GM11168 (cell line): ENCODE data around the gene CAMTA1.
"Not testable (repeated sequence)": the region's sequence is repeated elsewhere in the genome, so short reads cannot be mapped to it uniquely, and the experiment has no call there.

Experiments
- in situ Hi-C: fragments of 300-500 bp; cut with MboI; formaldehyde crosslinking; loops from one replicate; pipeline ENCODE4 v1.12.0; 2022; ENCODE audit warnings: low sequenced_read_pairs; ENCODE audit not compliant: unreplicated experiment

The CAMTA1 gene

DNA sequence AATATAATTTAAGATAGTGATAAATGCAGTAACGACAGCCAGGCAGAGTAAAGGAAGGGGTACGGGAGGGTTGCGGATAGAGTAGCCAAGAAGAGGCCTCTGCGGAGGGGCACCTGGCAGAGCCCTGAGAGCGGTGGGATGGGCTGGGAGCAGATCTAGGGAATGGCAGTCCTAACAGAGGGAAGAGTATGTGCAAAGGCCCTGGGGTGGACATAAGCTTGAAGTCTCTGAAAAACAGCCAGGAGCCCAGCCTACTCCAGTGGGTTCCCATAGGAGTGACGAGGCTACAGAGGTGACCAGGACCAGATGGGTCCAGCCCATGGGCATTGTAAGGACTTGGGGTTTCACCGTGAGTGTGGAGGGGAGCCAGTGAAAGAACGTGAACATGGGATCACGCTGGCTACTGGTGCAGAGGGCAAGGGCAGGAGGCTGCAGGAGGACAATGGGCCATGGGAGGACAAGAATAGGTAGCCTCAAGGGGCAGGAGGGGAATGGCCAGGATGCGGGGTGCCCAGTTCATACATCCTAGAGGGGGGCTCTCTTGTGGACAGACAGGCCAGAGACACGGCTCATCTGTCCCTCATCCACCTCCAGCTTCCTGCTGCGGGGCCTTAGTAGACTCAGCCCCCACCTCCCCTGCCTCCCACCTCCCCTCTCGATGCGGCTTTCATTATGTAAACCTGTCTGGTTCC is 800.1 kb downstream of the CAMTA1 start:
- in situ Hi-C loops: no loop called here

DNA sequence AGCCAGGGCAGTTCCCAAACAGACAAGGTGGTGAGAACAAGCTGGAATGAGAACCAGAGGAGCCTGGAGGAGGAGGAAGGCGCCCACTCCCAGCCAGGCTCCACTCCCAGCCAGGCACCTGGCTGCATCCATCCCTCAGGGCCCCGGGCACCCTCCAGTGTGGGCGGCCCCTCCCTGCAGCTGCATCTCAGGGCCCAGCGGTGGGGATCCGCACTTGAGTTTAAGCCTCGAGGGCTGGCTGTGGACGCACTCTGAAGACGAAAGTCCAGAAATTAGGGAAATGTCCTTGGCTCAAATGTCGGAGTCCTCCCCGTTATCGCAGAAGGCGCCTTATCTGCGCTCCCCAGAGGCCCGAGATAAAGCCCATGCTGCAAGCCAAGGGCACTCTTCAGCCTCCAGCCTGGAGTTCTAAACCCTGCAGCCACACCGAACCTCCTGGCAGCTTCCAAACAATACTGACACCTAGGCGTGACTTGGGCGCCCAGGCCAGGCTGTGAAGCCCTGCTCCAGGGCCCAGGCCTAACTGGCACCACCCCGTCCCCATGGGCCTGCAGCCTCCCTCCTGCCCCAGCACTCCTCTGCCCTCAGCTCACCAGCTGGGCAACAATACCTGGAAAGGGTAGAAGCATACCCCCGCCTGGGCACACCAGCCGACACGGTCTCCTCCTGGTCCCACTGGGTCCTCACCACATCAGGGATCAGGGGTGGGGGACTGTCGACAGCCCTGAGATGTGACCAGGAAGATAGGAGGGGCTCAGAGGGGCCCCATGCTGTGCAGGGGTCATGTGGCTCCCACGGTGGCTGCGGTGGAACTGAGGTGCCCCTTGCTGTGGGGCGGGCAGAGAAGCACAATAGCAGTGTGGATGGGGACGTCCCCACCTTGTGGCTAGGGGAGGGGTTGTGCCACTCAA is 801.0 kb downstream of the CAMTA1 start:
- in situ Hi-C loops: no loop called here

DNA sequence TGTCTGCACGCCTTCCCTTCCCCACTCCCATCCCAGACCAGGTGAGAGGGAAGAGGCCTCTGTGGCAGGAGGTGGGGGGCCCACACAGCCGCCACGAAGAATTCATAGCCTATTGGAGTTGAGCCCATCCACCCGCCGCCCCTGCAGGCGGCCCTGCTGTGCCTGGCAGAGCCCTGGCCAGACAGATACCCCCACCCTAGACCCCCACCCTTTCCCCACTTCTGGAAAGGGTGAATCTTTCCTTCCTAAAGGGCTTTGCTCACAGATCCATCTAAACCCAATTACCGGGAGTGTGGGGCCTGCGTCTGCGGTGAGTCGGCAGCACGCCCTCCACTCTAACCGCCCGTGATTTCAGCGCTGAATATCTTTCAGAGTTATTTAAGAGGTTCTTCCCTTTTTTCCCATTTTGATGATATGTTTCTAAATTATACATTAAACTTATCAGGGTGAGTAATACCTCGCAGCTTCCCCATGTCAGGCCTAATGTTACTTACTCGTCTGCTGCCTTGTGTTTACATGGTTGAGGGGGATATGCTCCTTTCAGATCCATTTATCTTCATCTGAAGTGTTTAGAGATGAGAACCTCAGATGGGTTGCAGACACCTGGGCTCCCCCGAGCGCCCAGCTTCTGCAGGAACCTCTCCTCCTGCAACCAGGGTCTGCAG is 802.0 kb downstream of the CAMTA1 start:
- in situ Hi-C loops: no loop called here

DNA sequence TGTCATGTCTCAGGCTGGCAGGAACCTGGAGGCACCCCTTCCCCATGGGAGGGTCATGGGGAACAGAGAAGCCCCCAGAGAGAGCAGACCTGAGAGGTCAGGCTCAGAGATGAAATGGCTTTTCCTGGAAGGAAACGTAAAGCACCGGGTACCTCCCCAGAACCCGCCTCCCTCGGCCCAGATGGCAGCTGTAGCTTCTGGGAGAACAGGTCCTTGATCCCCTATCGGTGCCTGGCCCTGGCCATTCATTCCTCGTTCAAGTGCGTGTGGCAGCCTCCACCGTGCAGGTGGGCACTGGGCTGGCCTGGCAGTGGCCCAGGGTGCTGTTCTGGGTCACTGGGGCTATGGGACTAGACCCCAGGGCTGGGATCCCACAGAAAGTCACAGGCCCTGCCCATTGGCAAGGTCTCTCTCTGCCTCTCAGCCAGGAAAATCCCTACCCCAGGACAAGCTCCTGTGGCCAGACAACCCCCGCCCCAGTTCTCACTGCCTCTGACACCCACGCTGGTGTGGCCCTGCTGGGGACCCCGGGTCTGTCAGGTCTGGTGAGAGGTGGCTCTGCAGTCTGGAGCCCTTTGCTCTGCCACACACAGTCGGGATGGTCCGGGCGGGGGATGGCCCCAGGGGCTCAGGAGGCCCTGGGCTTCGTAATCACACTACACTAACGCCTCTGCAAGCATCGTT is 802.7 kb downstream of the CAMTA1 start:
- in situ Hi-C loops: no loop called here

DNA sequence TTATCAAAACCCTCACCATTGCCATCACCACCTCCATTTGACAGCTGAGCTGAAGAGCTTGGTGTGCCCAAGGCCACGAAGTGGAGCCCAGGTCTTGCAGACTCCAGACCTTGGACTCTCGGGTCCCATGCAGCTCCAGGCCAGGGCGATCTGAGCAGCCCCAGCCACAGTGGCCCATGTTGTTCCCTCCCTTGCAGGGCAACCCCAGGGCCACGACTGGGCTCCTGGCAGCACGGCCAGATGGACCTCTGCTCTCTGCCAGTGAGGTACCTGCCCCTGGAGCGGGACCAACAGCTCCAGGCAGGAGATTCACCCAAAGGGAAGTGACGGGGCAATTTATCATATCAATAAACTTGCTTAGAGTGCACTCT is 803.2 kb downstream of the CAMTA1 start:
- in situ Hi-C loops: no loop called here

DNA sequence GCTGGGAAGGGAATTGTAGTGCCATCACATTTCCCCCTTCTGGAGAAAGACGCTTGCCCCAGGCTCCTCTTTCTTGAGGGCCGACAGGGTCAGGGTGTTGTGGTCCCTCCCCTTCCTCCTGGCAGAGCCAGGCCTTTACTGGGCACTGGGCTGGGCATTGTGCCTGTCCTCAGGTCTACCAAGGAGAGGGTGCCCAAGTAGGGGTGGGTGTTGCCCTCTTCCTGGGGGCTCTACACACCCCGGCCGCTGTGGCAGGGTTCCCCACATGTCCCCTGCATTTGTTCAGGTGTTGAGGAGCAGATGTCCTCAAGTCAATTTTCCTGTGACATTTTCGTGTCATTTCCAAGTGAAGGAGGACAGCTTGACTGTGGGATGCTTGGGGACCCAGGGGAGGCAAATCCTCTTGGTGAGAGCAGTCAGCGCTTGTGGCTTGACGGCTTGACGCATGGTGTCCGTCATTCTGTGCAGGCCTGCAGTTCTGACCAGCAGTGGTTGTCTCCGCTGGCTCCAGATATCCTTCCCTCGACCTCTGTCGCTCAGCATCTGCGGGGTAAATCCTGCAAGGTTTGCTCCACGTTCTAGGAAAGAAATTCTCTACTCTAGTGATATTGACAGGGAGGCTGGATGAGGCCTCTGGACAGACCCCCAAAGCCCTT is 804.0 kb downstream of the CAMTA1 start:
- in situ Hi-C loops: no loop called here

DNA sequence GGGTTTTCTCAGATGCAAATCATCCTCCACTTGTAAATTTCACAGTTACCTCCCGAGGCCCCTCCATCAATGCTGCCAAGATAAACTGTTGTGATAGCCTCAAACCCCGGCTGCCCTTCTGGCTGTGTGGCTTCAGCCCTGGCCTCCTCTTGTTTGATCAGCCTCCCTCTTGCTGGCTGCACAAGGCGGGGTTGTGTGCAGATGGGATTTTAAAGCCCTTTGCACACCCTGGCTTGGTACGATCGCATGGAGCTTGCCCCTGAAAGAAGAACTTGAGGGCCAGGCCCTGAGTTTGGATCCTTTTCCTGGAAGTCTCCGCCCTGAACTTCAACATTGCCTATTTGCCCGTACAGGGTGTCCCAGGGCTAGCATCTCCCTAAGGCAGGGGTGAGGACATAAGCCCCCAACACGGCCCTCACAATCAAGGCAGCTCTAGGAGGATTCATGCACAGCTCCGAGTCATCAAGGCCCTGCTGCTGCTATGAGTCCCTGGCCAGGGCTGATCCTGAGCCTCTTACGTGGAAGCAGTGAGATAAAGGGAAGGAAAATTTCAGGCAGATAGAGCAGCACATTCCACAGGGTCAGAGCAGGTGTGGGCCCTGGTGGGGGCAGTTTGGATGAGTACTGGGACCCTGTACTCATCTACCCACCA is 804.6 kb downstream of the CAMTA1 start:
- in situ Hi-C loops: no loop called here

DNA sequence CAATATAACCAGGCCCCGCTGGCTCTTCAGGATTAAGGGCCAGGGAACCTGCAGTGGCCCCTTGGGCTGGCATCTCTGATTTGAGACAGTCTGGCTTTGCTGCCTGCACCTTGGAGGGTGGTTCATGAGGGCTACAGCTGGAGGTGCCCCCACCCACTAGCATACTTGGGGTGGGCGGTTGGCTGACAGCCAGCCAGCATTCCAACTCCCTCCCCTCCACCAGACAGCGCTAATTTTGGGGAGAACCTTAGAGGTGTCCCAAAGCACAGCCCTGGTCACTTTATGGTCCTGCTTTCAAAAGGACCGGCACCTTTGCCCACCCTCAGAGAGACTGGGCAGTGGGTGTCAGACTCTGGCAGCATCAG is 805.2 kb downstream of the CAMTA1 start:
- in situ Hi-C loops: no loop called here

DNA sequence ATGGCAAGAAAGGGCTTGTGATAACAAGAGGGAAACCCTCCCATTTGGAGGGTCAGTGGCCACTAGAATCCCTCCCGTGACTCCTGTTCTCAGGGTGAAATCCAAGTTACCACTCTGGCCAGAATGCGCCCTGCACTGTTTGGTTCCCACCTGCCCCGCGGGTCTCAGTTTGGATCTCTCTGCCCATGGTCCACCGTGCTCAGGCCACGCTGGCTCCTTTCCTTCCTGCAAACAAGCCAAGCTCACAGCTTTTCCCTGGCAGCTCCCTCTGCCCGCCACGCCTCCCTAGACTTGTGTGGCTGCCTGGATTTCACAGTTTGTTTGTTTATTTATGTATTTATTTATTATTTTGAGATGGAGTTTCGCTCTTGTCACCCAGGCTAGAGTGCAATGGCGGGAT is 806.3 kb downstream of the CAMTA1 start:
- in situ Hi-C loops: no loop called here

DNA sequence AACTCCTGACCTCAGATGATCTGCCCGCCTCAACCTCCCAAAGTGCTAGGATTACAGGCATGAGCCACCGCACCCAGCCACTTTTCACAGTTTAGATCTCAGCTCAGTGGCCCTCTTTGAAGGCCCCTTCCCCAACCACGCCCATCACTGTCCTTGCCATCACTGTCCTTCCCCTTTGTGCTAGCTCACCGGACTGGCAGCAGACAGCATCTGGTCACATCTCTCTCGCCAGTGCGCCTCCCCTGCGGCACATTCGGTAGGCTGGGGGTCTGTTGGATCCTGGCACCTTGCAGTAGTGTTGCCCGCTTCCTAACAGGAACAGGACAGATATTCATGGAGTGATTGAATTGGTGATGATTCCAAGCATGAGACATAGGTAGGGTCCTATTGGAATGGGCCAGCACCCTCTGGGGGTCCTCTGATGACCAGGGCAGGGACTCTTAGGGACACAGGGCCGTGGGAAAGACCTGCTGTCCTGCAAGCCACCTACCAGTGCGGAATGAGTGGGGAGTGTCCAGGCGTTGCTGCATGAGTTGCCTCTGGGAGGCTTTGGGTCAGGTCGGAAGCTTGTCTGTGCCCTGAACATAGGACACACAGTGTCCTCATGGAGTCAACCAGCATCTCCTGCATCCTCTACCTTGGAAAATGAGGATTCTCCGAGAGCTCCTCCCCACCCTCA is 807.0 kb downstream of the CAMTA1 start:
- in situ Hi-C loops: no loop called here

DNA sequence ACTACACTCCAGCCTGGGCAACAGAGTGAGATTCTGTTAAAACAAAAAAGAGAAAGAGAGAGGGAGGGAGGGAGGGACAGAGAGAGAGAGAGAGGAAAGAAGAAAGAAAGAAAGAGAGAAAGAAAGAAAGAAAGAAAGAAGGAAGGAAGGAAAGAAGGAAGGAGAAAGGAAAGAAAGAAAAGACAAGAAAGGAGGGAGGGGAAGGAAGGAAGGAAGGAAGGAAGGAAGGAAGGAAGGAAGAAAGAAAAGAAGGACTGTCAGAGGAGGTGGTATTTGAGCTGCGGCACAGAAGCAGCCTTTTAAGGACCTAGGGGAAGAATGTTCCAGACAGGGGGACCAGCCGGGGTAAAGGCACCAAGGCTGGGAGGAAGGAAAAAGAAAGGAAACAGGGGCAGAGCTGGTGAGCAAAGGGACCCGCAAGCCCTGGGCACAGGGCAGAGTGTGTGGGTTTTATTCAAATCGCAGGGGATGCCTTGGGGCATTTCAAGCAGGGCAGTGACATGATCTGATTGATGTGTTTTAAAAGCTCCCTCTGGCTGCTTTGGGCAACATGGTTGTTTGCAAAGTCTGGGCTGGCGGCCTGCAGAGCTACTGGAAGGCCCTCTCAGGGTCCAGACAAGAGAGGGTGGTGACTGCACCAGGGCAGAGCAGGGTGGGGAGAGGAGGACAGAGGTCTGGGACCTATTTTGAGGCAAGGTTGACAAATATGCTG is 808.9 kb downstream of the CAMTA1 start:
- in situ Hi-C loops: no loop called here

DNA sequence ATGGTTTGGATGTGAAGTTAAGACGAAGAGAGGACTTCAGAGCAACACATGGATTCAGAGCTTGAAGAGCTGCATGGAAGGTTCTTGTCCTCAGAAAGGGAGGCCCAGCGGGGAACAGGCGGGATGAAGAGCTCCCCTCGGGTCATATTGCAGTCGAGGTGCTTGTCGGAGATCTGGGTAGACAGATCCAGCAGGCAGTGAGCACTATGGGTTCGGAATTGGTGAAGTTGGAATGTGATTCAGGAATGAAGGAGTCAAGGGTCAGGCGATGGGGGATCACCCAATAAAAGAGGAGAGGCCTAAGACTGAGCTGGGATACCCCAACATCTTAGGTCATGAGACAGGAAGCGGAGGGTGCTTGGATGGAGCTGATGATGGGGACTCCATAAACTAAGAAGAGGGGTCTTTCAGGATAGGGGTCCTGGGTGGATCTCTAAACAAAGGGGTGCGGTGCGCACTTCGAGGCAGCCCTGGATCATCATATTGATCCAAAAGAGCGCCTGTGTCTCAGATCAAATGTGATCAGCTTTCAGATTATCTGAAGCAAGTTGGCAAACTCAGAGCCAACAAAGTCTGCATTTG is 809.6 kb downstream of the CAMTA1 start:
- in situ Hi-C loops: no loop called here

DNA sequence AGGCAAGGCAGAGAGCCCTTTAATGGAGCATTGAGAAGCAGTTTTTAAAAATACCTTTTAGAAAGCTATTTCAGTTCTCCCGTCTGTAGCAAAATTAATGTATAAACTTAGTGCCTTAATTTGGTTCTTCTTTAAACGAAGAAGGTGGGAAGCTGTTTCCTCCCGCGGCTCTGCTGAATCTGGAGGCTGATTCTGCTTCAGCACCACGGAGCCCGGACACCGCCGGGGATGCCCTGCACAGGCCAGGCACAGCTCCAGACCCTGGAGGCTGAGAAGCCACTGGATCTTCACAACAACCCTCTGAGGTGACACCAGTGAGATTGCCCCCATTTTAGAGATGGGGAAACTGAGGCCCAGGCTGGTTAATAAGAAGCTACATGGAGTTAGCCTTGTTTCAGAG is 810.1 kb downstream of the CAMTA1 start:
- in situ Hi-C loops: no loop called here

DNA sequence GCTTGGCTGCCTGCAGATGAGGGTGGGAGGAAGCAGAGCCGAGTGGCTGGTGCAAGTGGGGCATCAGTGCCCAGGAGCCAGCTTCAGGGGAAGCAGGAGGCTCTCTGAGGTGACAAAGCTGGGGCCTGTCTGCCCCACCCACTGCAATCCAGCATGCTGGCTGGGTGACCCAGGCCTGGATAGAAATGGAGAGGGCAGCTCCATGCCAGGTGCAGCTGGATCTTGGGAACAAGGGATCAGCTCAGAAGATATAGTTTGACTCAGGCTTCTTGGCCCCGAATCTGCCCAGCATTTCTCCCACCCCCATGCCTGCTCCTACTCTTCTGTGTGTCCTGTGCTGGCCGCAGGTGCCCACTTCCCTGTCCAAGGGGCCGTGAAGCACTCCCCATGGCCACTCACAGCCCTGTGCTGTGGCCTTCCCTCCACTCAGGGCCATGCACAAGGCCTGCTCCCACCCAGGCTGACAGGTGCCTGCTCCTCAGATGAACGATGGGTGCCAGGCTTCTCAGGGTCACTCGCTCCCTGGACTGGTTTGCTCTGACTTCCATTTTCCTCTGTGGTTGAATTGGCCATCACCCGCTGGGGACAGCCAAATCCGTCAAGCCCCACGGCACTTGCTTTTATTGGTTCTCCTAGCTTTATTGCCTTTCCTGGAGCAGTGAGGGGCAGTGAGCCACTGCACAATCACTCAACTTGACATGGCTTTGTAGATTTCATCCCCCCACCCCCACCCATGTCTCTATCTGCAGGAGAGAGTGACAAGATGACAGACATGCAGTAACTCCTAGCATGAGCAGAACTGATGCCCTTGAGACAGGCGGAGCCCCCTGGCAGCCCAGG is 811.1 kb downstream of the CAMTA1 start:
- in situ Hi-C loops: no loop called here

DNA sequence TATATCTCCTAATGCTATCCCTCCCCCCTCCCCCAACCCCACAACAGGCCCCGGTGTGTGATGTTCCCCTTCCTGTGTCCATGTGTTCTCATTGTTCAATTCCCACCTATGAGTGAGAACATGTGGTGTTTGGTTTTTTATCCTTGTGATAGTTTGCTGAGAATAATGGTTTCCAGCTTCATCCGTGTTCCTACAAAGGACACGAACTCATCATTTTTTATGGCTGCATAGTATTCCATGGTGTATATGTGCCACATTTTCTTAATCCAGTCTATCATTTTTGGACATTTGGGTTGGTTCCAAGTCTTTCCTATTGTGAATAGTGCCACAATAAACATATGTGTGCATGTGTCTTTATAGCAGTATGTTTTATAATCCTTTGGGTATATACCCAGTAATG is 812.8 kb downstream of the CAMTA1 start:
- in situ Hi-C loops: not testable (repeated sequence)

DNA sequence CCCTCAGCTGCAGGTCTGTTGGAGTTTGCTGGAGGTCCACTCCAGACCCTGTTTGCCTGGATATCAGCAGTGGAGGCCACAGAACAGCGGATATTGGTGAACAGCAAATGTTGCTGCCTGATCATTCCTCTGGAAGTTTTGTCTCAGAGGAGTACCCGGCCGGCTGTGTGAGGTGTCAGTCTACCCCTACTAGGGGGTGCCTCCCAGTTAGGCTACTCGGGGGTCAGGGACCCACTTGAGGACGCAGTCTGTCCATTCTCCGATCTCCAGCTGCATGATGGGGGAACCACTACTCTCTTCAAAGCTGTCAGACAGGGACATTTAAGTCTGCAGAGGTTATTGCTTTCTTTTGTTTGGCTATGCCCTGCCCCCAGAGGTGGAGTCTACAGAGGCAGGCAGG is 819.7 kb downstream of the CAMTA1 start:
- in situ Hi-C loops: not testable (repeated sequence)

DNA sequence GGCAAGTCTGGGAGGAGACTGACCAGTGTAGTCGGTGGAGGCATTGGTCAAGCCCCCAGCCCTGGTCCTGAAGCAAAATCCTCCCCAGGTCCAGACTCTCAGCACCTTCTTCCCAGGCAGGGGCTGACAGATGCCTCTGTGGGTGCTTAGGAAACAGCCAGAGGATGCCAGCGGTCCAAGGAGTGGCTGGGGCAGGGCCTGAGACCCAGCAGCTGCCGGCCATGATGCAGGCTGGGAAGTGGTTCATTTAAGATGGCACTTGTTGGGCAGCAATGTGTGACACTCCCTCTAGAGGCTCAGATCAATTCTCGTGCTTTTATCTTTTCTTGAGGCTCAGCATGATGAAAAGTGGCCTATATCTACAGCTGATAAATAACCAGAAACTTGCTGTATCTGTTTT is 820.8 kb downstream of the CAMTA1 start:
- in situ Hi-C loops: no loop called here
